Stimulated activated CD4-positive, alpha-beta T cell treated with anti-CD3 and anti-CD28 coated beads, Interleukin-4, amount 100 ng/mL, for 4 hours (primary cell): Measurements from ENCODE around the gene SERHL2.
"Not testable (repeated sequence)": the region's sequence is repeated elsewhere in the genome, so short reads cannot be mapped to it uniquely, and the experiment has no call there.

Source experiments
- DNase-seq, 2 experiments: peaks; one replicate each; pipeline ENCODE4 v3.0.0-alpha.2; 2020

The SERHL2 gene

DNA sequence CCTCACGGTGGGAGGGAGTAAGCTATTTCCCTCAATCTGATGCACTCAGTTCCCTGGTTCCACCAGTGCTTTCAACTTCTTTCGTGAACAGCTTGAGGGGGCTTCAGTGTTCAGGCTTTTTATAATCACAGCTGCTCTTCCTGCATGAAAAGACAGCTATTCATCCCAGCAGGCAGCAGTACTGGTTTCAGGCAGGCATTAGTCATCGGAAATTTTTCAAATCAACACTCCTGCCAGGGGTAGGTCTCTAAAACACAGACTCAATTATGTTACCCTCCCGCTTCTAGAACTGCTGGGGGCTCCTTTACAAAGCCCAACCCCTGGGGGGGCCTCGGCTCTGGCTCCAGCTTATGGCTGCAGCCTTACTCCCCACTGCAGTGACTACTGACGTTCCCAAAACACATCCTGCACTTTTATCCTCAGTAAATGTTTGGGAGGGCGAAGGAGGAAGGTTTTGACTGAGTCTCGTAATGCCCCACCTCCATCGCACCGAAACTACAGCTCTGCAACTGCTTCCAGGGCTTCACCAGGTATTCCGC lies 55.1 kb downstream of the SERHL2 start:
- no peak for DNase-seq

DNA sequence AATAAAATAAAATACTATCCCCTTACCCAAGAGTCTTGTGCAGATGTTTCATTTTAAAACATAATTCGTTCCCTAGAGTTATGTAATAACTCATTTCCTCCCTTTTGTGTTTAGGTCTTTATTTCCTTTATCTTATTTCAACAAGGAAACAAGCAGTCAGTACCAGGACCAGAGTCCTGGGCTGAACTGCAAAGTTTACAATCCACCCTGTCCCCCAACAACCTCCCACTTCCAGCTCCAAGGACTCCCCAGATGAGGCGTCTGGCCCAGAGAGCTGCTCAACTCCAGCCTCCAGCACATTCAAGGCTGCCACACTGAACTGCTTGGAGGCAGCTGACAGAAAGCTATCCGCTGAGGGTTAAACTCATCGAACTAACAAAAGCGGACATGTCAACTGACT lies 56.4 kb downstream of the SERHL2 start:
- no peak for DNase-seq

DNA sequence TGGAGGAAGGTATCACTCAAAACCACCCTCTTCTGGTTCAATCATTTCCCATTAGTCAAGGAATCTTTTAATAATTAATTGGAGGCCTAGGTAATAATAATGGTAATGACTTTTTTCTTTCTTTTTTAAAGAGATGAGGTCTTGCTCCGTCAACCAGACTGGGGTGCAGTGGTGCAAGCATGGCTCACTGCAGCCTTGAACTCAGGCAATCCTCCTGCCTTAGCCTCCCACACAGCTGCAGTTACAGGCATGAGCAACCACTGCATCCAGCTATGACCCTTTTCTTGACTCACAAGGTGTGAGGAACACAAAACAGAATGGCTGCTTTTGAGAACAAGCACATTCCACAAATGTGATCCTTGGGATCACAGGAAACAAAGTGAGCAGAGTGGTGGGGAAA lies 57.3 kb downstream of the SERHL2 start:
- DNase-seq: no peak

DNA sequence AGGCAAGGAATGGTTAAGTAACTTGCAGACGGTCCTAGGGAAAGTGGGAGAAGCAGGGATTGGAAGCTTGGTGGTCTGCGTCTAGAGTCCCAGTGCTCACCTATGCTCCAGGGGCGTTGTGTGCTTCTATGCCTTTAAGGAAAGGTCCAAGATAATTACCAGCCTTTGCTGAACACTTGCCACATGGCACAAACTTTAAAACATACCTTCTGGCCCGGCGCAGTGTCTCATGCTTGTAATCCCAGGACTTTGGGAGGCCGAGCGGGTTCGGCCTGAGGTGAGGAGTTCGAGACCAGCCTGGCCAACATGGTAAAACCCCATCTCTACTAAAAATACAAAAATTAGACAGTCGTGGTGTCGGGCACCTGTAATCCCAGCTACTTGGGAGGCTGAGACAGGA lies 58.6 kb downstream of the SERHL2 start:
- DNase-seq: no peak

DNA sequence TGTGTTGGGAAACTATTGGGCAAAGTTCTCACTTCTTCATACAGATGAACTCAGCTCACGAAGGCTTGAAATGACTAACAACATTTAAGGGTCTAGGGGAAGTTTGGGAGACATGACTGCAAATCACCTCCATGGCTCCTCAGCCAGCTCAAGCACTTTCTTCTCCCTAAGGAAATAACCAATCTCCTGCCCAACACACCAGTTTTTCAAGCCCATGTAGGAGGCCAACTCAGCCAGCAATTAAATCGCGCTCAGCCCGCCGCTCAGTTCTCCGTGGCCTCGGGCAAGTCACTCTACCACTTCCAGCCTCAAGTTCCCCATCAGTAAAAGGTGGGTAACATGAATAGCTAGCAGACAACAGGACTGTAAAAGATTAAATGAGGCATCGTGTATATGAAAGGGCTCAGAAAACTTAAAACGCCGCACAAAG lies 60.1 kb downstream of the SERHL2 start:
- peak in 1 of 2 experiments; percentile 9 for DNase-seq

DNA sequence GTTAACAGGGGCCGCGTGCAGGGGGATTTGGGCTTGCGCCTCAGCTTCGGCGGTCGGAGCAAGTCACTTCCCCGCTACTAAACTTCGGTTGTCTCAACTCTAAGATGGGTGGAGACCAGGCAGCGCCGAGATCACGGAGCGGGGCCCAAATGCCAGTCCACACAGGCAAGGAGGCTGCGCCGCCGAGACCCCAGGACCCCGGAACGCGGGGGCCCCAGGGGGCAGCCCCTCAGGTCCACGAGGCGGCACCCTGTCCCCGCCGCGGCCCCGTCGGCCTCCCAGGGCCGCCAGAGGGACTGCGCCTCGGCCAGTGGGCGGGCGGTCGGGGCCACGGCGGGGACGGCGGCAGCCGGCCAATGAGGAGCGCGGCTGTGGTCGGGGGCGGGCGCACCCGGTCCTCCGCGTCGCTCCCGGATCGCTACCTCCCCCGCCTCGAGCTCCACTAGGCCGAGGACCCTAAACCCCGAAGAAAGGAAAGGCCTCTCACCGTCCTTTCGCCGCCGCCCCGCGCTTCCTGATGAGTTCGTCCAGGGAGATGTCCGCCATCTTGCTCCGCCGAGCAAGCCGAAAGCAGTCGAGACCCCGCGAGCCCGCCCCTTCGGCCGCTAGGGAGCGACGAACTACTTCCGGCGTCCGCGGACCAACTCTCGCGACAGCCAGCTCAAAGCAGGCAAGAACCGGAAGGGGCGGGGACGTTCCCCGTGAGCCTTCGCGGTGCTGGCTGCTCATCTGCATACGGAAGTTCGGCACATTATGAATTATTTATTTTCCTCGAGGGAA lies 60.7 kb downstream of the SERHL2 start, which contains the start of gene POLDIP3:
Gene POLDIP3, minus strand, starts transcription at position 572 of the 780 bp plus-strand sequence. Its CDS starts 26 bp downstream, at position 546.
- DNase-seq: peak; percentile 98 to 99

DNA sequence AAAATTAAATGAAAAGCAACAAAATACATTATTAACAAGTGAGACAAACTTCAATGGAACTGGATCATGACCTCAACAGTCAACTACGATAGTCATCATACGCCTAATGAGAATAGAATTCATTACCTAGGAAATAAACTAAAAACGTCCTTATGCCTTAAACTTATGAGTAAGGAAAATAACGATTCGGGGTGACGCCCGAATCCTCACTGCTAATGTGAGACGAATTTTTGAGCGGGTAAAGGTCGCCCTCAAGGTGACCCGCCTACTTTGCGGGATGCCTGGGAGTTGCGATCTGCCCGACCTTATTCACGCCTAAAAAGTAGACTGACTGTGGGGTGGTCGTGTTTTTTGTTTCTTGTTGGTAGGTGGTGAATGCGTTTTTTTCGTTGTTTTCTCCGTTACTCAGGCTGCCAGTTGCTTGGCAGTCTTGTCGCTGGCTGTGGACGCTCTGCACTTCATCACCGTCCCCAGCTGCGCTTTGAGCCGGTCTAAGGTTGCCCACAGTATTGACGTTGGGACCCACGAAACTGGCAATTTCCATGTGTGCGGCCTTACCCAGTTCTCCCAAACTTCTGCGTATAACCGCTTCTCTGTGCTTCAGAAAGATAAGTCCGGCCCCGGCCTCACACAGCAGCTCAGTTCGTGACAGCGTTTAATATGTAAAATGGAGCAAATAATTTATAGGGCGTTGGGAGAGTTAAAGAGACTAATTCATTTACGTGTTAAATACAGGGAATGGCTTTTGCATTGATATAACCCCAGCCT lies 61.5 kb downstream of the SERHL2 start:
- peak; percentile 74 to 86 for DNase-seq

DNA sequence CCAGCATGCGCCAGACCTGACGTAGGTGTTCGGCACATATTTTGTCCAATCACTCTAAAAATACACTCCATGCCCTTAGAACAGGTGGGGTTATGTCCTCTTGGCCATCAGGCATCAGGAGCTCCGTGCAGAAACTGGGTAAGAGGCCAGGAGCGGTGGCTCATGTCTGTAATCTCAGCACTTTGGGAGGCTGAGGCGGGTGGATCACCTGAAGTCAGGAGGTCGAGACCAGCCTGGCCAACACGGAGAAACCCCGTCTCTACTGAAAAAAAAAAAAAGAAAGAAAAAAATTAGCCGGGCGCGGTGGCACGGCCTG lies 62.1 kb downstream of the SERHL2 start:
- DNase-seq: not testable (repeated sequence)

DNA sequence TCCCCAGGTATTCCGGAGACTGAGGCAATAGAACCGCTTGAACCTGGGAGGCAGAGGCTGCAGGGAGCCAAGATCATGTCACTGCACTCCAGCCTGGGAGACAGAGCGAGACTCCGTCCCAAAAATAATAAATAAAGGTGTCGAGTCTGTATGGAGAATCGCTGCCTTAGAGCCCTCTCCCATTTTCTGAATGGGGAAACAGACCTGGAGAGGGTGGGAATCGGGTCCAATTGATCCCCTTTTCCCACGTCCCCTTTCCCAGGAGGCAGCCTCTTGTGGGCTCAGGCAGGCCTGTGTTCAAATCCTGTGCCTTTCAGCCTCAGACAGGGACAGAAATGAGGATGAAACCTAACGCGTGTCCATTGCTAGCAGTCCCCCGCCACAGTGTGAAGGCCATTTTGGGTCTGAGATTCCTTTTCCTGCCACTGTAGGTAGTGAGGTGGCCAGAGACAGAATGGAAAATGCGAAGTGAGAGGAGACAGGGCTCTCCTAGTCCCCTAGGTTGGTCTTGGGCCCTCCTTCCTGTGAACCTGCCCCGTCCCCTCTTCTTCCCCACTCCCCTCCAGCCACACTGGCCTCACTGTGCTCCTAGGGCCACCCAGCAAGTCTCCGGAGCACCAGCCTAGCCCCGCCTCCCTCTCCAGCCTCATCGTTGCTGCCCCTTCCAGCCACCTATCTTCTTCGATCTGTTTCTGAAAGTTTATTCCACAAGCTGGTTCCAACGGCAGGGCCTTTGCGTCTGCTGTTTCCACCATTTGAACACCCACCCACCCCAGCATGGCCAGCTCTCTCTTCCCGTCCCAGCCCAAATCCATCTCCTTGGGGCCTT lies 63.6 kb downstream of the SERHL2 start:
- no peak for DNase-seq

DNA sequence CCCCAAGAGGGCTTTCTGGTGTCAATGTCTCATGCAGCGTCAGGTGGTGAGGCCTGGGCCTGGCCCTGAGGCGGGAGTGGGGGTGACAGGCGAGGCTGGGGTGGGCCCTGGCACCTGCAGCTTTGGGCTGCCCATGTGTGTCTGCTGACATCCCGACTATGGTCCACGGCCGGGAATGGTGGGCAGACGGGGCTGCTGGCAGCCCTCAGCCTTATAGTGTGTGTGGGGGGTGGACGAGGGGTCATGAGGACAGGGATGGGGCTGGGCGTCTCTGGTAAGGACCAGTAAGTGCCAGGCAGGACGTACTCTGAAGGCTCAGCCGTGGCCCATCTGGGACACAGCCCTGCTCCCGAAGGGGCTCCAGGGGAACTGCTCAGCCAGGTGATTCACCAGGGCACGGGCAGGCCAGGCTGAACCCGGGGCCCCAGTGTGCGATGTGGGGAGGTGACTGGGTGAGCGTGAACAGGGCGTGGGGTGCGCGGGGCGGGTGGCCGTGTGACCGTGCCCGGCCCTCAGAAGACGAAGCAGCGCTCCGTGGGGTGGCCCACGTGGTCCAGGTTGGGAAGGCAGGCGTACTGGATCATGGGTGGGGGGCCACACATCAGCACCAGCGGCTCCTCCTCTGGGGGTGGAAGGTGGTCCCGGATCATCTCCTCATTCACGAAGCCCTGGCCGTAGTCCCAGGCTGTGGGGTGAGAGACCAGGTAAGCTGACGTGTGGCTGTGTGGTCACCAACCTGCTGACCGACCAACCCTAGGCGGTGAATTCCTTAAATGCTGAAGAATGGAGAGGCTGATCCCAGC lies 65.7 kb downstream of the SERHL2 start:
- DNase-seq: no peak

DNA sequence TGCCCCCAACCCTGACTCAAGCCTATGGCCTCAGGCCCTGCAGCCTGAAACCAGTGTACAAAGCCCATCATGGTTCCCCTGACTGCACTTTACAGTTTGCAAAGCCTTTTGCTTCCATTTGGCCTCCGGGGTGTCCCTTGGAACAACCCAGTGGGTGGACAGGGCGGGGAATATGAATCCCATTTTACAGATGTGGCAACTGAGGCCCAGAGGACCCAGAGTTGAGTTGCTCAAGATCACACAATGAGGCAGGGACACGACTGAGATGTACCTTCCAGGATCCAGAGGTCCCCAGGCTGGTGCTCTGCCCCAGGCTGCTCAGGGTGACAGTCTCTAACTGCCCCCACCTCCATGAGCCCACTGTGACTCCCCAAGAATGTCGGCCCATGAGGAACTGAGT lies 66.3 kb downstream of the SERHL2 start:
- no peak for DNase-seq

DNA sequence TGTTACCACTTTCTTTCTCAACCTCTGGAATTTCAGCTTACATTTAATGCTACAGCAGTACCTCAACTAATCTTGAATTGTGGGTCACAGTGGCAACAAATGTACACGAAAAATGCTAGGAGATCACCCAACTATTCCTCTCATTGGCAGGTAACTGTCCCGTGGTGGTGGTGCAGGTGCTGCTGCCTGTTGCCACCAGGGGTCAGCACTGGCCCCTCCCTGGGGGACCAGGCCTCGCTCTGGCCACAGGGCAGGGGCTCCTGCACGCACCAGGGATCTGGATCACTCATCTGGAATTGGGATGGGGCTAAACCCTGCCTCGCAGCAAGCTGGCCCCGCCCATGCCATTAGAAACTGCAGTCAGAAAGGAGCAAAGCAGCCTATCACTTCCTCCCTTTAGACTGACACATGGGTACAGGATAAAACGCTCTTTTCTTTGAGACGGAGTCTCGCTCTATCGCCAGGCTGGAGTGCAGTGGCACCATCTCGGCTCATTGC lies 67.8 kb downstream of the SERHL2 start:
- peak; percentile 20 to 48 for DNase-seq

DNA sequence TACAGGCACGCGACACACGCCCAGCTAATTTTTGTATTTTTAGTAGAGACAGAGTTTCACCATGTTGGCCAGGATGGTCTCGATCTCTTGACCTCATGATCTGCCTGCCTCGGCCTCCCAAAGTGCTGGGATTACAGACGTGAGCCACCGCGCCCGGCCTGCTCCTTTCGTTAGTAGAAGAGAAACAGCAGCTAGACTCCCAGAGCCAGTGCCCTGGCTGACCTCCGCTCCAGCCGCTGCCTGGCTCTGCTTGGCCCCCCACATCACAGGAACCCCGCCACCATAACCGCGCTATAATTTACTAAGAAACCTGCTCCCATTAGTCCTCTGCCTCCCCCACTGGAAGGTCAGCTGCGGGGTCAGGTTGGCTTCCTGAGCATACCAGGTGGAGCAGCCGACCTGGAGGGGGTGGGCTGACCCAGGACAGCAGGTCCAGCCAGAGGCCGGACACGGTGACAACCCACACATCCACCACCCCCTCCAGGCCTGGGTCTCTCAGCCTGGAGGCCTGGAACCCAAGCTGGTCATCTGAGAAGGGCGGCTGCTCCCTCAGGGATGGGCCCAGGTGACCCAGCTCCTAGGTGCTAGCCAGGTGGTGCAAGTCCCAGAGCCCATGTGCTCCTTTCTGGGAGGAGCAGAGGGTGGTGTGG lies 68.4 kb downstream of the SERHL2 start:
- DNase-seq: no peak

DNA sequence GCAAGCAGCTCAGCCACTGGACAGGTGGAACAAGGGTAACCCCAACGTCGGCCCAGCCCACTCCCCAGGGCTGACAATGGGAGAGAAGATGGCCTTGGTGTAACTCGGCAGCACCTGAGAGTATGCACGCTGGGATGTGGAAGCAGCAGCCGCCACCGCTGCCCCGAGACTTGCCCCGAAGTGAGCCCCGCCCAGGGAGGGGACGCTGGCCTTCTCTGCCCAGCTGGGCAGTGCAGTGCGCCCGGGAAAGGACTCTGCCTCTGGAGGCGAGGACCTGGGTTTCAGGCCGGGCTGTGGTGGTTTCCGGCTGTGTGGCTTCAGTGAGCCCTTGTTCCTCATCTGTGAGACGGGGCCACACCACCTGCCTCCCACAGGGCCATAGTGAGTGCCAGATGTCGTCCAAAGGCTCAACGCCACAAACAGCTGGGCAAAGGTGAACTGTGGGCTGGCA lies 69.6 kb downstream of the SERHL2 start:
- no peak for DNase-seq
